ENCODE measurements around the gene NSG1.

NSG1 gene

DNA sequence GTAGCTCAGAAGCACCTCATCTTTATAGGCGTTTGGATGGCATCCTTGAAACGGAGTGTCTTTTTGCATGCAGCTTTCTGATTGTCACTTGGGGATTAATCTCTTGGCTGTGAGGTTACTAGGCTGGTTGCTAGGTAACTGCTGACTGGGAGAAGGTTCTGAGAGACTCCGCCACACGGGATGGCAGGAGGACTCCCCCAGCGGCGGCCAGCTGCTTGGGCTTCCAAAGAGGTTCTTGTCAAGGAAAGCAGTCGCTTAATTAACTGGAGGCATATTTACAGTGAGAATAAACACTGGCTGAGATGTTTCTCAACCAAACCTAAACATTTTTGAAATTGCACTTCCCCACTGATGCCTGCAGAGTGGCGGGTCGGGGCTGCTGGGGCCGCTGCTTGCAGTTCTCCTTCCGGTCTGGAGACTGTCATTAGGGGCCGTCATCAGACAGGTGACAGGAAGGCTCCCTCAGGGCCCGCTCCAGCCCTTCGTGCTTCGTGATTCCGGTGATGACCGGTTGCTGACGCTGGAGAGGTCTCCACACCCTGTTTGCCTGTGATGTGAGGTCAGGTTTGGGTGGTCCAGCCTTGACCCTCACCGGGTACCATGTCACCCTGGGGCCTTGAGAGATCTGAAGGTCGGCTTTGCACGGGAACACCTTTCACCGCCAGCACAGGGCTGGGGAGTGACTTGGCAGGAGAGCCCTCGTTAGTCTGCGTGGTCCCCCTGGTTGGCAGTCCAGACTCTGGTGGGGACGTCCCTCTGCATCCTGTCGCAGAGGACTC is 9.1 kb downstream of the NSG1 start:
- POLR2A ChIA-PET = interaction anchor here (0.6 kb wide), 1 partner anchor 1488 kb away, joined by 3 read pairs; no protein-coding TSS in a partner anchor
- TF ChIP-seq, protein P1, sequence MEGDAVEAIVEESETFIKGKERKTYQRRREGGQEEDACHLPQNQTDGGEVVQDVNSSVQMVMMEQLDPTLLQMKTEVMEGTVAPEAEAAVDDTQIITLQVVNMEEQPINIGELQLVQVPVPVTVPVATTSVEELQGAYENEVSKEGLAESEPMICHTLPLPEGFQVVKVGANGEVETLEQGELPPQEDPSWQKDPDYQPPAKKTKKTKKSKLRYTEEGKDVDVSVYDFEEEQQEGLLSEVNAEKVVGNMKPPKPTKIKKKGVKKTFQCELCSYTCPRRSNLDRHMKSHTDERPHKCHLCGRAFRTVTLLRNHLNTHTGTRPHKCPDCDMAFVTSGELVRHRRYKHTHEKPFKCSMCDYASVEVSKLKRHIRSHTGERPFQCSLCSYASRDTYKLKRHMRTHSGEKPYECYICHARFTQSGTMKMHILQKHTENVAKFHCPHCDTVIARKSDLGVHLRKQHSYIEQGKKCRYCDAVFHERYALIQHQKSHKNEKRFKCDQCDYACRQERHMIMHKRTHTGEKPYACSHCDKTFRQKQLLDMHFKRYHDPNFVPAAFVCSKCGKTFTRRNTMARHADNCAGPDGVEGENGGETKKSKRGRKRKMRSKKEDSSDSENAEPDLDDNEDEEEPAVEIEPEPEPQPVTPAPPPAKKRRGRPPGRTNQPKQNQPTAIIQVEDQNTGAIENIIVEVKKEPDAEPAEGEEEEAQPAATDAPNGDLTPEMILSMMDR (IDR thresholded peaks at IDR 0.05; ENCODE audit: control extremely low read depth, extremely low read depth, low read depth, missing control alignments) = no peak
- CTCF ChIA-PET = interaction anchor here (0.9 kb wide), 1 partner anchor 21 kb away, joined by 3 read pairs; no protein-coding TSS in a partner anchor
- DNase-seq (ENCODE audit: extremely low spot score) = no peak

DNA sequence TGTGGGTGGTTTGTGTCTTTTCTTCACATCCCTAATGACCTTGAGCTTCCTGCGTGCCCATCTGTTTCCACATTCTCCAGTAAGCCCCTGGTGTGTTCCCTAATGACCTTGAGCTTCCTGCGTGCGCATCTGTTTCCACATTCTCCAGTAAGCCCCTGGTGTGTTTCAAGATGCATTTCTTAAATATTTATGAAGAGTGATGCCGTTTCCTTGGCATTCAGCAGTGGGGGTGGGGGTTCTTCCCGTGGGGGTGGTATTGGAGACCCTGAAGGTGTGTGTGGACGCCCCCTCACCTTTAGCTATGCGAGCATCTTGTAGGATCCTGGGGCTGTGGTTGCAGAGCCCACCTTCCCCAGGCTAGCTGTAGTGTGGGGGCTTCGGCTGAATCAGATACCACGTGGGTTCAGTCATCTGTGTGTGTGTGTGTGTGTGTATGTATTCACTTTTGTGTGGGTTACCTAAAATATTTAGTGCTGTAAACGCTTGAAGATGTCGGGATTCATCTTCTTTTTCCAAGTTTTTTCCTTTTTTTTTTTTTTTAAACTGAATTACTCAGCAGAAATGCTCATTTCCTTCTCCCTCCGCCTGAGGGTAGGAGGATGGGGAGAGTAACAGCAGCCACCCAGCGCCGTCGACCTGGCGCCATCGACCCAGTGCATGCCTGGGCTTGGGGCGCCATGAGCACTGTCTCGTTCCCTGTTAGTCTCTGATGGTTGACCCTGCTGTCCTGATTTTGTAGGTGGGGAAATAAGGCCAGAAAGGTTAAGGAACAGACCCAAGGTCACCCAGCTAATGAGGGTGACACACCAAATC is 9.9 kb downstream of the NSG1 start:
- DNase-seq (ENCODE audit: extremely low spot score) = no peak
- TF ChIP-seq, protein P1 (IDR thresholded peaks at IDR 0.05; ENCODE audit: control extremely low read depth, extremely low read depth, low read depth, missing control alignments) = no peak
- POLR2A ChIA-PET = no interaction called here

DNA sequence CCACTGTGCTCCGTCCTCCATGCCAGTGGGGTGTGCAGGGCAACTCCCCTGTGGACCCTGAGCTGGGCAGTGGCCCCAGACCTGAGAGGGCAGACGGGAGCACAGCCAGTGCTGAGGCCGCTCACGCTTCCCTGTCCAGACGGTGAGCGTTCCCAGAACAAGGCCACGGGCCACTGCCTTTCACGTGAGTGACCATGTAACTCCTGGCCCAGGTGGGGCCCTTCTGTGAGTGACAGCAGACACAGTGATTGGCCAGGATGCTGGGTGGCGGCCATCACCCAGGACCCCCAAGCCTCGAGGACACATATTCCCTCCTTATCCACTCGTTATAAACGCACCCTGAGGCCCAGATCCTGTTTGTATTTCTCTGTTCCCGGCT is 10.5 kb downstream of the NSG1 start:
- no peak for DNase-seq (ENCODE audit: extremely low spot score)
- TF ChIP-seq, protein P1 (IDR thresholded peaks at IDR 0.05; ENCODE audit: control extremely low read depth, extremely low read depth, low read depth, missing control alignments) = no peak
- ChIA-PET POLR2A (no interaction called here), CTCF (no interaction called here)

More for the DNA sequence above, 9.9 kb downstream of the NSG1 start:
- CTCF ChIA-PET = no interaction called here

DNA sequence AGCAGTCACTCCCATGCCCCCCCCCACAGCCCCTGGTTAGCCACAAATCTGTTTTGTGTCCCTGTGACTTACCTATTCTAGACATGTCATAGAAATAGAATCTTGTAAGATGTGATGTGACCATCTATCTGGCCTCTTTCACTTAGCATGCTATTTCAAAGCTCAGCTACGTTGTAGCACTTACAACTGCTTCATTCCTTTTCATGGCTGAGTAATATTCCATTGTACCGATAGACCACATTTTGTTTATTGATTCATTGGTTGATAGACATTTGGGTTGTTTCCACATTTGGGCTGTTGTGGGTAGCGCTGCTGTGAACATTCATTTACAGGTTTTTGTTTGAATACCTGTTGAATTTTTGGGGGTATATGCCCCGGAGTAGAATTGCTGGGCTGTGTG is 11.5 kb downstream of the NSG1 start:
- TF ChIP-seq, protein P1 (IDR thresholded peaks at IDR 0.05; ENCODE audit: control extremely low read depth, extremely low read depth, low read depth, missing control alignments) = no peak
- CTCF ChIA-PET = interaction anchor here (0.6 kb wide), 1 partner anchor 1431 kb away, joined by 3 read pairs; no protein-coding TSS in a partner anchor
- POLR2A ChIA-PET = no interaction called here
- DNase-seq (ENCODE audit: extremely low spot score) = no peak

DNA sequence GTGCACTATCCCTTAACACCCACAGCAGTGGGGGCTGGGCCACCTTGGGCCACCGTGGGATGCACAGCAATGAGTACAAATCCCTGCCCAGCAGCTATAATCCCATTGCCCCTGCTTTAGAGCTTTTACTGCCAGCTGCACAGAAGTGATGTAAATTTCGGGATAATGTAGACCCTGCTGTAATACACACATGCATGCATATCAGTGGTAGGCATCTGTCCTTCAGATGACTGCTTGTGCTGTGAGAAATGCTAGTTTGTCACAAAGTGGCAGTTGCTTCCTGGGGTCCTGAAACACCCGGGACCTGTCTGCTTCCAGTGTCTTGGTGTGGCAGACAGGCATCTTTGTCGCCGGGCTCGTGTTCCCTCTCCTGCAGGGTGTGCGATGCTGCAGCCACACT is 14.1 kb downstream of the NSG1 start:
- TF ChIP-seq, protein P1 (IDR thresholded peaks at IDR 0.05; ENCODE audit: control extremely low read depth, extremely low read depth, low read depth, missing control alignments) = no peak
- ChIA-PET POLR2A (no interaction called here), CTCF (interaction anchor here (1.4 kb wide), 1 partner anchor 10 kb away, joined by 3 read pairs; no protein-coding TSS in a partner anchor)
- no peak for DNase-seq (ENCODE audit: extremely low spot score)

DNA sequence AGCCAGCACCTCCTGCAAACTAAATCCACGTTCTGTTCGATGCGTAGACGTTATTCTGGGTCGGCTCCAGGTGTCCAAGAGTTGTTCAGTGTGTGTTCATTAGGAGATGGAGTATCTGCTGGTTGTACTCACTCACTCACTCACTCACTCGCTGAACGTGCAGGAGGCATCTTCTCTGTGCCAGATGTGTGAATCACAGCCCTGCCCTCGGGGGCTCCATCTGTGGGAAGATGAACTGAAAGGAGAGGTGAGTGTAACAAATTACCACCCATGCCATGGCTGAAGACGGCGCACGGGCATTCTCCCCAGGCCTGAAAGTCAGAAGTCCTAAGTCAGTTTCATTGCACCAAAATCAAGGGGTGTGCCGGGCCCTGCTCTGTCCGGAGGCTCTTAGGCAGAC is 16.1 kb downstream of the NSG1 start:
- ChIA-PET POLR2A (no interaction called here), CTCF (no interaction called here)
- DNase-seq (ENCODE audit: extremely low spot score) = no peak
- TF ChIP-seq, protein P1 (IDR thresholded peaks at IDR 0.05; ENCODE audit: control extremely low read depth, extremely low read depth, low read depth, missing control alignments) = no peak
